OCI-LY7 (cell line): ENCODE data around the gene BAG5. TPM values are rescaled to one million over a fixed set of nuclear protein-coding genes. Genes with fewer than 3 reads are reported as not detected.

Experiments
- BruUV-seq: library from RNA; stranded (reverse); fragments of 400-500 nt; replicated peaks from 2 replicates; lab custom pipeline; 2021; lab: Mats Ljungman, UMichigan
- CTCF ChIA-PET: fragments of 300-600 bp; sonication (Branson Sonifier 250); formaldehyde crosslinking; loops from one replicate; lab custom pipeline; 2022; ENCODE audit warnings: antibody characterized with exemption; ENCODE audit not compliant: unreplicated experiment; lab: Charles Lee
- POLR2A ChIA-PET: fragments of 300-600 bp; sonication (Branson Sonifier 250); formaldehyde crosslinking; loops from one replicate; lab custom pipeline; 2022; ENCODE audit warnings: antibody characterized with exemption; lab: Charles Lee
- DNase-seq: peaks from one replicate; pipeline ENCODE4 v3.0.0-alpha.2; 2015; ENCODE audit warnings: low spot score
- H2AFZ ChIP-seq: fragments of 200-600 bp; sonication (generic), shearing (Covaris generic); 2 replicates; pipeline ENCODE4 v1.6.1; 2014; ENCODE audit warnings: mild to moderate bottlenecking, antibody characterized with exemption, low read length, moderate library complexity
- H3K27ac ChIP-seq: fragments of 200-600 bp; sonication (generic); 2 replicates; pipeline ENCODE4 v1.5.1; 2014; ENCODE audit warnings: mixed run types, low read depth, mild to moderate bottlenecking, moderate library complexity, low read length, inconsistent platforms; ENCODE audit not compliant: poor library complexity, severe bottlenecking
- H3K36me3 ChIP-seq: fragments of 200-600 bp; sonication (generic); 2 replicates; pipeline ENCODE4 v1.6.1; 2014; ENCODE audit warnings: mild to moderate bottlenecking, antibody characterized with exemption, low read length, moderate library complexity, mixed read lengths; ENCODE audit not compliant: insufficient read depth
- H3K4me1 ChIP-seq: fragments of 200-600 bp; sonication (generic); 2 replicates; pipeline ENCODE4 v1.5.1; 2014; ENCODE audit warnings: mild to moderate bottlenecking, low read length; ENCODE audit not compliant: insufficient read depth, poor library complexity, severe bottlenecking
- H3K4me2 ChIP-seq: fragments of 200-600 bp; sonication (generic); 2 replicates; pipeline ENCODE4 v1.6.1; 2014; ENCODE audit warnings: mild to moderate bottlenecking, low read length
- H3K4me3 ChIP-seq: fragments of 200-600 bp; sonication (generic); 2 replicates; pipeline ENCODE4 v1.5.1; 2014; ENCODE audit warnings: mild to moderate bottlenecking, low read depth, low read length; ENCODE audit not compliant: poor library complexity, severe bottlenecking
- H3K79me2 ChIP-seq: fragments of 200-600 bp; sonication (generic); 2 replicates; pipeline ENCODE4 v1.6.1; 2016; ENCODE audit warnings: low read depth, mild to moderate bottlenecking, low read length, moderate library complexity, mixed read lengths; ENCODE audit not compliant: insufficient read depth
- H3K9me2 ChIP-seq: fragments of 200-600 bp; sonication (generic); 2 replicates; pipeline ENCODE4 v1.6.1; 2016; ENCODE audit warnings: mild to moderate bottlenecking, low read length, mixed read lengths; ENCODE audit not compliant: insufficient read depth
- H3K9me3 ChIP-seq: fragments of 200-600 bp; sonication (generic); 2 replicates; pipeline ENCODE4 v1.6.1; 2014; ENCODE audit warnings: mild to moderate bottlenecking, mixed run types, low read length, mixed read lengths
- H4K20me1 ChIP-seq: fragments of 200-600 bp; sonication (generic); 2 replicates; pipeline ENCODE4 v1.6.1; 2014; ENCODE audit warnings: mild to moderate bottlenecking, antibody characterized with exemption, low read length, moderate library complexity, mixed read lengths; ENCODE audit not compliant: insufficient read depth
- CTCF ChIP-seq: fragments of 200-600 bp; sonication (generic); conservative IDR thresholded peaks from 2 replicates; pipeline ENCODE4 v1.5.1; 2014; ENCODE audit warnings: mild to moderate bottlenecking, antibody characterized with exemption, low read length, moderate library complexity, mixed read lengths
- EZH2phosphoT487 ChIP-seq: fragments of 200-600 bp; sonication (generic); IDR thresholded peaks from 2 replicates; pipeline ENCODE4 v1.6.1; 2018; ENCODE audit warnings: low read depth, borderline replicate concordance, mild to moderate bottlenecking, mixed run types, antibody characterized with exemption, low read length, moderate library complexity, mixed read lengths
- intact Hi-C: fragments of 100-400 bp; cut with micrococcal nuclease; formaldehyde crosslinking; loops from one replicate; pipeline ENCODE4 v1.10.0; 2022; ENCODE audit not compliant: unreplicated experiment
- total RNA-seq, 2 experiments: library from RNA; depleted of rRNA in 1 of 2; stranded (reverse); fragments of >200 nt in 1 of 2; shearing (Covaris generic) in 1 of 2; gene quantifications; 2 replicates each; pipeline ENCODE4 v1.2.3, GENCODE V29; 2014 to 2022

Gene BAG5
- total RNA-seq, 2 experiments from 2014 or later = 29.2 to 38.7 TPM

DNA sequence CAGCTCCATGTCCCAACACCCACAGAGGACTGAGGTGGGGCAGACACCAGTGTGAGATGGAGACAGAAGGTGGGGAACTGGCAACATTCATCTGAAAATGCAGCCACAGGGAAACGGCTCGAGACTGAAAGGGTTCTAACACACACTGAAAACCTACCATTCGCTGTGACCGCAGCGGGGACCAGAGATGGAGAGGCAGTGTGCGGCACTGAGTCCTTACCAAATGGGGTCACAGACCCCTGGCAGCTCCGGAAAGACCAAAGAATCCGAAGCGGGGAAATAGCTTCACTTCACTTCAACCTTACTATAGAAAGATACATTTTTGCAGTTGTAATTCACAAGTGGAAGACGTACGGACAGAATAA is 9.6 kb downstream of the BAG5 start:
- intact Hi-C loops = no loop called here

GRCh38 chr14:103552011-103552845 is 10.2 kb downstream of the BAG5 start:
- POLR2A ChIA-PET = no interaction called here
- Histone ChIP-seq H3K27ac (no peak overlapping the region), H3K4me2 (no peak overlapping the region), H3K4me3 (no peak overlapping the region), H2AFZ (no peak overlapping the region), H3K36me3 (peaks cover 8% of the 10 kb centered on the region; the same call in 1 of the 2 replicates), H4K20me1 (peaks cover 3% of the 10 kb centered on the region; the same call in 1 of the 2 replicates), H3K9me3 (no peaks in the 10 kb centered on the region), H3K9me2 (no peaks in the 10 kb centered on the region), H3K79me2 (peaks cover 9% of the 10 kb centered on the region), H3K4me1 (no peaks in the 10 kb centered on the region)
- CTCF ChIA-PET = interaction anchor here (0.5 kb wide), 1 partner anchor 1096 kb away, joined by 5 read pairs; no protein-coding TSS in a partner anchor
- TF ChIP-seq CTCF (no peak), EZH2phosphoT487 (no peak)
- no TSS peak for BruUV-seq
- DNase-seq = no peak
- intact Hi-C loops = no loop called here

More for the DNA sequence above, 9.6 kb downstream of the BAG5 start:
- H3K27ac ChIP-seq = no peak overlapping the region
- DNase-seq = no peak
- POLR2A ChIA-PET = interaction anchor here (0.5 kb wide), 1 partner anchor 1966 kb away, joined by 3 read pairs; no protein-coding TSS in a partner anchor
- peaks cover 11% of the 10 kb centered on the region; the same call in 1 of the 2 replicates for H3K36me3 ChIP-seq
- peaks cover 15% of the 10 kb centered on the region for H3K79me2 ChIP-seq
- peaks cover 4% of the 10 kb centered on the region; the same call in 1 of the 2 replicates for H4K20me1 ChIP-seq
- TF ChIP-seq EZH2phosphoT487 (no peak), CTCF (no peak)
- CTCF ChIA-PET = interaction anchor here (0.5 kb wide), 1 partner anchor 1096 kb away, joined by 5 read pairs; no protein-coding TSS in a partner anchor
- no peaks in the 10 kb centered on the region for H3K4me1 ChIP-seq
- H3K9me2 ChIP-seq = no peaks in the 10 kb centered on the region
- no peak overlapping the region for H3K4me2 ChIP-seq
- BruUV-seq = no TSS peak
- no peak overlapping the region for H3K4me3 ChIP-seq
- H2AFZ ChIP-seq = no peak overlapping the region
- no peaks in the 10 kb centered on the region for H3K9me3 ChIP-seq
